Loucy (cell line): ENCODE measurements around the gene TTC39C.

Source experiments
- CTCF ChIP-seq: fragments of 200-600 bp; sonication (generic); conservative IDR thresholded peaks from 2 replicates; pipeline ENCODE4 v1.5.1; 2014; ENCODE audit warnings: mild to moderate bottlenecking, antibody characterized with exemption, low read length
- EZH2phosphoT487 ChIP-seq: fragments of 200-600 bp; IDR thresholded peaks from 2 replicates; pipeline ENCODE4 v1.6.1; 2018; ENCODE audit warnings: antibody characterized with exemption, mild to moderate bottlenecking, moderate library complexity, borderline replicate concordance

GRCh38 chr18:24071779-24072178 lies 57.2 kb downstream of the TTC39C start:
- TF ChIP-seq CTCF (no peak), EZH2phosphoT487 (no peak)
